Stimulated activated CD4-positive, alpha-beta T cell treated with anti-CD3 and anti-CD28 coated beads, Interleukin-1b, Interleukin-23, amount 100 ng/mL, for 48 hours (primary cell): ENCODE results near the gene CEMIP.

Experiments used
- DNase-seq: peaks from one replicate; pipeline ENCODE4 v3.0.0-alpha.2; 2020

Gene CEMIP

GRCh38 chr15:80823995-80824394 lies 44.8 kb downstream of the CEMIP start:
- DNase-seq, result no peak

- no peak for DNase-seq
These were observed 46.3 kb downstream of the CEMIP start for GRCh38 chr15:80825361-80826030.

GRCh38 chr15:80828796-80829195 lies 49.6 kb downstream of the CEMIP start:
- no peak for DNase-seq

- no peak for DNase-seq
These were observed 51.5 kb downstream of the CEMIP start for GRCh38 chr15:80830677-80831076.

GRCh38 chr15:80831192-80831591 lies 52.0 kb downstream of the CEMIP start:
- no peak for DNase-seq

GRCh38 chr15:80831606-80832224 lies 52.5 kb downstream of the CEMIP start:
- no peak for DNase-seq

- DNase-seq, result no peak
These were observed 53.5 kb downstream of the CEMIP start for GRCh38 chr15:80832686-80833085.

- no peak for DNase-seq
These were observed 55.2 kb downstream of the CEMIP start for GRCh38 chr15:80834402-80834801.

GRCh38 chr15:80834906-80835305 lies 55.7 kb downstream of the CEMIP start:
- no peak for DNase-seq

- DNase-seq, result no peak
These were observed 56.2 kb downstream of the CEMIP start for GRCh38 chr15:80835336-80835735.

- DNase-seq, result no peak
These were observed 57.1 kb downstream of the CEMIP start for GRCh38 chr15:80836223-80836622.

GRCh38 chr15:80837006-80837405 lies 57.8 kb downstream of the CEMIP start:
- DNase-seq, result no peak

GRCh38 chr15:80838012-80838411 lies 58.8 kb downstream of the CEMIP start:
- no peak for DNase-seq

GRCh38 chr15:80838666-80839065 lies 59.5 kb downstream of the CEMIP start:
- DNase-seq, result no peak

GRCh38 chr15:80839764-80840130 lies 60.6 kb downstream of the CEMIP start:
- no peak for DNase-seq

- DNase-seq, result no peak
These were observed 61.3 kb downstream of the CEMIP start for GRCh38 chr15:80840182-80841130.

- DNase-seq, result no peak
These were observed 62.4 kb downstream of the CEMIP start for GRCh38 chr15:80841541-80841940.

- no peak for DNase-seq
These were observed 65.0 kb downstream of the CEMIP start for GRCh38 chr15:80844011-80844732.

- DNase-seq, result no peak
These were observed 67.1 kb downstream of the CEMIP start for GRCh38 chr15:80846031-80846815.

GRCh38 chr15:80849308-80849707 lies 70.1 kb downstream of the CEMIP start:
- no peak for DNase-seq

GRCh38 chr15:80850941-80851451 lies 71.8 kb downstream of the CEMIP start:
- DNase-seq, result no peak

GRCh38 chr15:80852676-80853075 lies 73.5 kb downstream of the CEMIP start:
- DNase-seq, result no peak
